Lower leg skin (tissue), 3 donors: ENCODE measurements around the gene ZNF471.

Experiments
- CTCF ChIP-seq, 3 donors: fragments of 450-650 bp; IDR thresholded peaks; one replicate each; pipeline ENCODE4 v1.5.1; 2016; ENCODE audit warnings: antibody characterized with exemption in 3 of 3, mild to moderate bottlenecking in 3 of 3, moderate library complexity in 2 of 3
- POLR2A ChIP-seq, 2 donors: fragments of 450-650 bp; IDR thresholded peaks; one replicate each; pipeline ENCODE4 v1.6.1; 2016 to 2017; ENCODE audit warnings: antibody characterized with exemption in 2 of 2, mild to moderate bottlenecking in 1 of 2, moderate library complexity in 1 of 2

- no peak for TF ChIP-seq CTCF (IDR thresholded peaks at IDR 0.05)
- TF ChIP-seq POLR2A (IDR thresholded peaks at IDR 0.05): no peak
Observed at GRCh38 chr19:56538254-56538760, 30.7 kb downstream of the ZNF471 start.
